HT-29 (cell line): ENCODE data around the gene APLP2. TPM values are rescaled to one million over a fixed set of nuclear protein-coding genes. Genes with fewer than 3 reads are reported as not detected.
"Not testable (repeated sequence)": the region's sequence is repeated elsewhere in the genome, so short reads cannot be mapped to it uniquely, and the experiment has no call there.

ENCODE experiments used
- DNase-seq: peaks from one replicate; pipeline ENCODE4 v3.0.0-alpha.2; 2015; ENCODE audit warnings: low spot score
- small RNA-seq: library from RNA; depleted of rRNA; stranded (forward); fragments of <200 nt; gene quantifications from one replicate; pipeline ENCODE3, GENCODE V24; 2014
- total RNA-seq: library from RNA; depleted of rRNA; stranded (reverse); fragments of >200 nt; shearing (Covaris generic); gene quantifications from 2 replicates; pipeline ENCODE4 v1.2.3, GENCODE V29; 2014; rRNA removed

Gene APLP2
- total RNA-seq, 1 experiment from 2014 or later, result 167 TPM

DNA sequence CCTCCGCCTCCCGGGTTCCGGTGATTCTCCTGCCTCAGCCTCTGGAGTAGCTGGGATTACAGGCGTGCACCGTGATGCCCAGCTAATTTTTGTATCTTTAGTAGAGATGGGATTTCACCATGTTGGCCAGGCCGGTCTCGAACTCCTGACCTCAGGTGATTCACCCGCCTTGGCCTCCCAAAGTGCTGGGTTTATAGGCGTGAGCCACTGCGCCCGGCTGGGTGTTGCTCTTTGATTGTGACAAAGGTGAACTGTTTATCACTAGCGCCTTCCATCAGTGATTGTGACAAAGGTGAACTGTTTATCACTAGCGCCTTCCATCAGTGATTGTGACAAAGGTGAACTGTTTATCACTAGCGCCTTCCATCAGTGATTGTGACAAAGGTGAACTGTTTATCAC is 123.9 kb downstream of the APLP2 start:
- not testable (repeated sequence) for DNase-seq

Small RNAs within 50 kb of the gene (small RNA-seq; reads per million reads assigned to genes)
- not detected for gene RF00015
- not detected for gene RPL34P21

Other genes with a start within 250 kb of the APLP2 start
- gene NFRKB, start 174.3 kb upstream of the APLP2 start, total RNA-seq, result 33.3 and 33.7 TPM in 2 replicates
- gene PRDM10, start 67.1 kb upstream of the APLP2 start, total RNA-seq, result 10.4 and 17.7 TPM in 2 replicates
- 543 and 609 TPM in 2 replicates for gene ST14, start 89.9 kb downstream of the APLP2 start, total RNA-seq
- 21.1 and 23.9 TPM in 2 replicates for gene ZBTB44, start 245.0 kb downstream of the APLP2 start, total RNA-seq